Left lung (tissue), 10 donors: ENCODE measurements around the gene CYP4F22. TPM values are rescaled to one million over a fixed set of nuclear protein-coding genes. Genes with fewer than 3 reads are reported as not detected.
"Not testable (repeated sequence)": the region's sequence is repeated elsewhere in the genome, so short reads cannot be mapped to it uniquely, and the experiment has no call there.

ENCODE experiments used
- ATAC-seq: fragments of 200-7000 bp; cut with Tn5 transposase; one replicate; pipeline ENCODE4 v1.9.1; 2020; ENCODE audit warnings: moderate library complexity
- DNase-seq, 4 donors: peaks; one replicate each; pipeline ENCODE4 v3.0.0-alpha.2; 2013 to 2020
- H3K27ac ChIP-seq, 2 donors: fragments of 200-600 bp; sonication (generic) in 1 of 2; one replicate each; pipeline versions ENCODE4 v1.5.0 to v1.8.0; 2020 to 2021
- H3K27me3 ChIP-seq, 2 donors: fragments of 200-600 bp; sonication (generic) in 1 of 2; one replicate each; pipeline versions ENCODE4 v1.5.0 to v1.8.0; 2020 to 2021
- H3K36me3 ChIP-seq, 2 donors: fragments of 200-600 bp; sonication (generic) in 1 of 2; one replicate each; pipeline versions ENCODE4 v1.5.0 to v1.8.0; 2020 to 2021
- H3K4me1 ChIP-seq, 2 donors: fragments of 200-600 bp; one replicate each; pipeline ENCODE4 v1.8.0; 2021
- H3K4me3 ChIP-seq, 2 donors: fragments of 200-600 bp; sonication (generic) in 1 of 2; one replicate each; pipeline versions ENCODE4 v1.5.0 to v1.8.0; 2020 to 2021; ENCODE audit warnings: mild to moderate bottlenecking in 1 of 2
- H3K9me3 ChIP-seq, 2 donors: fragments of 200-600 bp; sonication (generic) in 1 of 2; one replicate each; pipeline versions ENCODE4 v1.5.0 to v1.8.0; 2020 to 2021
- CTCF ChIP-seq, 2 donors: fragments of 200-600 bp; sonication (generic) in 1 of 2; IDR thresholded peaks; one replicate each; pipeline versions ENCODE4 v1.5.0 to v1.8.0; 2021; ENCODE audit warnings: antibody characterized with exemption in 2 of 2
- intact Hi-C, 2 donors: fragments of 100-400 bp; cut with DNase I; formaldehyde crosslinking; loops; one replicate each; pipeline versions ENCODE4 v1.11.2 to v1.14.2; 2022
- polyA plus RNA-seq, 6 donors: library from polyadenylated mRNA; unstranded; fragments of 120-200 nt; gene quantifications; one replicate each; pipeline ENCODE4 v1.2.1, GENCODE V29; 2013; ENCODE audit not compliant: insufficient read length in 6 of 6
- total RNA-seq, 2 donors: library from RNA; stranded (reverse); fragmentation: NEBNext Ultra II Directional; extraction: Animal tissue kit (Norgen Biotek cat#: 25700); gene quantifications; one replicate each; pipeline ENCODE4 v1.2.1, GENCODE V29; 2021
- donor health status: DM: no; HTN: yes; CAD: no.
- donor health status: DM: no; HTN: no; CAD: no.

CYP4F22 gene
- total and polyA plus RNA-seq, 8 donors: 0.07 to 0.15 TPM; not detected in 6

- Histone ChIP-seq H3K36me3 (no peaks in the 10 kb centered on the region), H3K9me3 (peaks cover 0 to 14% of the 10 kb centered on the region in 2 donors), H3K27ac (no peak overlapping the region), H3K27me3 (peaks cover 0 to 18% of the 10 kb centered on the region in 2 donors), H3K4me3 (no peak overlapping the region), H3K4me1 (peaks cover 0 to 18% of the 10 kb centered on the region in 2 donors)
- DNase-seq: no peak
- TF ChIP-seq CTCF (IDR thresholded peaks at IDR 0.05): no peak
- ATAC-seq: no peak
- intact Hi-C loops: no loop called here
Measured at GRCh38 chr19:15529774-15530372, 21.5 kb downstream of the CYP4F22 start.

GRCh38 chr19:15532779-15533521 lies 24.6 kb downstream of the CYP4F22 start:
- peak overlapping the region in 1 of 2 donors; percentile 53 for H3K27ac ChIP-seq
- peaks cover 0 to 14% of the 10 kb centered on the region in 2 donors for H3K9me3 ChIP-seq
- H3K27me3 ChIP-seq: peaks cover 0 to 33% of the 10 kb centered on the region in 2 donors
- intact Hi-C loops: no loop called here
- no peaks in the 10 kb centered on the region for H3K36me3 ChIP-seq
- no peak for TF ChIP-seq CTCF (IDR thresholded peaks at IDR 0.05)
- DNase-seq (no peak), ATAC-seq (no peak)
- no peak overlapping the region for H3K4me3 ChIP-seq
- peaks cover 0 to 18% of the 10 kb centered on the region in 2 donors for H3K4me1 ChIP-seq

- H3K36me3 ChIP-seq, ATAC-seq, H3K4me3 ChIP-seq, intact Hi-C loops, DNase-seq, H3K27ac ChIP-seq: not testable (repeated sequence)
- H3K9me3 ChIP-seq: peaks cover 0 to 14% of the 10 kb centered on the region in 2 donors
- H3K4me1 ChIP-seq: peaks cover 0 to 18% of the 10 kb centered on the region in 2 donors
- peaks cover 0 to 27% of the 10 kb centered on the region in 2 donors for H3K27me3 ChIP-seq
Measured at GRCh38 chr19:15533522-15533830, 25.2 kb downstream of the CYP4F22 start.

GRCh38 chr19:15534957-15535864 lies 26.9 kb downstream of the CYP4F22 start:
- Histone ChIP-seq H3K27ac (no peak overlapping the region), H3K4me1 (peaks cover 0 to 18% of the 10 kb centered on the region in 2 donors), H3K36me3 (no peaks in the 10 kb centered on the region), H3K4me3 (no peak overlapping the region), H3K27me3 (peaks cover 0 to 27% of the 10 kb centered on the region in 2 donors), H3K9me3 (peaks cover 0 to 7% of the 10 kb centered on the region in 2 donors)
- intact Hi-C loops: no loop called here
- DNase-seq (no peak), ATAC-seq (no peak)
- TF ChIP-seq CTCF (IDR thresholded peaks at IDR 0.05): no peak

GRCh38 chr19:15536350-15536749 lies 28.0 kb downstream of the CYP4F22 start:
- Histone ChIP-seq H3K36me3 (no peaks in the 10 kb centered on the region), H3K9me3 (no peaks in the 10 kb centered on the region), H3K27me3 (peaks cover 0 to 27% of the 10 kb centered on the region in 2 donors), H3K4me3 (no peak overlapping the region), H3K4me1 (peaks cover 0 to 18% of the 10 kb centered on the region in 2 donors), H3K27ac (no peak overlapping the region)
- no peak for TF ChIP-seq CTCF (IDR thresholded peaks at IDR 0.05)
- DNase-seq (no peak), ATAC-seq (no peak)
- intact Hi-C loops: no loop called here
